Measurements from ENCODE around the gene ADORA3.

ADORA3 gene

DNA sequence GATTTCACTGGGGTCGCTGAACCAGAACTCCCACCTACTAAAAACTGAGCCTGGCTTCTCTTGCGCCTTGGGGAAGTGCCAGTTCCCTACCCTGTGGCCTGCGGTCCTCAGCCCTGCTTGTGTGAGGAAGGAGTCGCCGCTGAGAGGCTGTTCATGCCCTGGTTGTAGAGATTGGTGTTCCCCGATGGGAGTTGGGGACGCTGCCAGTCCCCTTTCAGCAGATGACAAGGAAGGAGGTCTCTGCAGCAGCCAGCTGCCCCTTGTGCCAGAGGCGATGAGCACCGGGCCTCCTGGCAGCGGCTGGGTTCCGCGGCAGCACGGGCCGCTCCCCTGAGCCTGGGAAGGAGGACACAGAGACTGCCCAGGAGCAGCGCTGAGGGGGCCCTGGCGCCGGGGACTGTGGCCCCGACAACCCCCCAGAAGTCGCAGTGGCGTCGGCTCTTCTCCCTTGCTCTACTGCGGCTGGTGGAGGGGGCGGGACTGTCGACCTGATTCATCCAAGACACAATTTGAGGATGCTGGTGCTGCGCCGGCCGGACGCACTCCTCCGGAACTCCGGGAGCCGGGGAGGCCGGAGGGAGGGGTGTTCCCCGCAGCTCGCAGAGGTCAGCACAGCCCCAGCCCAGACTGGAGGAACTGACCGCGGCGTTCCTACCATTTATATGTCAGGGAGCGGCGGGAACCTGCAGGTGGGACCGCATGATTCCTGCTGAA is 12.0 kb upstream of the ADORA3 start:
- H3K4me3 ChIP-seq (ENCODE audit: low read length) = peak overlapping the region; percentile 28; the same call in 1 of the 2 replicates
- TF ChIP-seq ZNF274 (IDR thresholded peaks at IDR 0.05; ENCODE audit: low read depth, low read length) = no peak

DNA sequence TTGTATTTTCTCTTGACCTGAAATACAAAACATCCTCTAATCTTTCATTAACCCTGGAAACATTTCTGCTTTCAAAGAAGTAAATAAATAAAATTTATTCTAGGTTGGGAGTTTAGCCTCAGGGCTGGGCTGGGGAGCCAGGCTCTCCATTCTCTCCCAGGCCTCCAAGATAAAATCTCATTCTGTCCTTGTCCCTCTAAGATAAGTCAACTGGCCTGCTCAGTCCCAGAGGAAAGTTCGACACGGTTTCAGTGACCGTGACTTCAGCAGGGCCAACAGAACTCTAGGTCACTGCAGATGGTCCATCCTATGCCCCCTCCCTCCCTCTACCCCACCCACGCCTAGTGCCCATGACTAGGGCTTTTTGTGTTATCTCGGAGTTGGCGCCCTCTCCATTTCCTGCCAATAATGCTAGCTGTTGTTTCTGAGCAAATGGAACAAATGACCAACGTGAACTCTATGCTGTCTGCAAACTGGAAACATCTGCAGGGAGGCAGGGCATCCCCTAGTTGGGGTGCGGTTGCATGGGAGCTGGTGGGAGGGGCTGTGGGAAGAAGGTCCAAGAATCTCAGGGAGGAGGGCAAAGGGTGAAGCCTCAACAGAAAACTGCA is 10.1 kb upstream of the ADORA3 start:
- no peak overlapping the region for H3K4me3 ChIP-seq (ENCODE audit: low read length)
- no peak for TF ChIP-seq ZNF274 (IDR thresholded peaks at IDR 0.05; ENCODE audit: low read depth, low read length)

DNA sequence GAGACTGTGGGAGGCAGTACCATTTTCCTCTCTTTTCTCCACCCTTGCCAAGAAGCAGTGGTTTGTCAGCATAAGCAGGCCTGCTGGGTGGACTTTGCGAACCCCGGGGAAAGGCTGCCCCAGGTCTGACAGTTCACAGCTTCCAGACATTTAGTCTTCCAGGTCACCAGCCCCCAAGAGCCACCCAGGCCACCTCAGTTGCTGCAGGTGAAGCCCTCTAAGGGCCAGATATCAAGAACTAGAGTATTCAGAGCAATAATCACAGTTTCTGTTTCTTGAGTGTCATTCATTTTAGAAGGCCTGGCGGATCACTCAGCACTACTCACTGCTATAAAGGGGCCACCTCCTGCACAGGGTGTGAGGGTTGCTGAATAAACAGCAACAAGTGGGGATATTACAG is 9.5 kb upstream of the ADORA3 start:
- TF ChIP-seq ZNF274 (IDR thresholded peaks at IDR 0.05; ENCODE audit: low read depth, low read length) = no peak
- no peak overlapping the region for H3K4me3 ChIP-seq (ENCODE audit: low read length)

DNA sequence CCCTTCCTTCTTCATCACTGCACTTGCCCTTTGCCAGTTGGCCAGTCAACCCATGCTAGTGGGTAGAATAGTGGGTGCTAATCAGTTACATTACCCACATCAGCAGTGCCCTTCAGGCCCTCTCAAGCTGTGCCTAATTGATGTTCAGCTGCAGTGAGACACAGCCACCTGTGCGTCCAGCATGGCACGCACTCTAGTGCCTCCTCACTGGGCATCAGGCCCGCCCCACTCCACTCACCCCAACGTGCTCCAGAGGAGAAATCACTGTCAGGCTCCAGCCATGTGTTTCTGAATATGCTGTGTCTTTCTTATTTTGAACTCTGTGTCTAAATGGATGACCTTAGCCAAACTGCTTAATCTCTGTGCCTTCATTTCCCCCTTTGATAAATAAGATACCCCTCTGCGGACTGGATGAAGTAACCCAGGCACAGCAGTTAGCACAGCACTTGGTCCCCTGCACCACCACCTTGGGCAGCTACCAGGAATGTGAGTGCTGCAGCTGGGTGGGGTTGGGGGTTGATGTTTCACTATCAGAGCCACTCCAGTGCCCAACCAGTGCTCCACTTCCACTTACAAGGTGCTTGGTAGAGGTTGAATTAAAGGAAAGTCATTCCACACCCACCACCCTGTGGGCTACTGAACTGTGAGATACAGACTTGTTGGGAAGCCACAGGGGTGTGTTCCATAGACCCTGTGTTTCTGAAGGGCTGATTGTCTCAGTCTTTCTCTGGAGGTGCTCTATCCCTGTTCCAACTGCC is 8.9 kb upstream of the ADORA3 start:
- no peak overlapping the region for H3K4me3 ChIP-seq (ENCODE audit: low read length)
- TF ChIP-seq ZNF274 (IDR thresholded peaks at IDR 0.05; ENCODE audit: low read depth, low read length) = no peak

DNA sequence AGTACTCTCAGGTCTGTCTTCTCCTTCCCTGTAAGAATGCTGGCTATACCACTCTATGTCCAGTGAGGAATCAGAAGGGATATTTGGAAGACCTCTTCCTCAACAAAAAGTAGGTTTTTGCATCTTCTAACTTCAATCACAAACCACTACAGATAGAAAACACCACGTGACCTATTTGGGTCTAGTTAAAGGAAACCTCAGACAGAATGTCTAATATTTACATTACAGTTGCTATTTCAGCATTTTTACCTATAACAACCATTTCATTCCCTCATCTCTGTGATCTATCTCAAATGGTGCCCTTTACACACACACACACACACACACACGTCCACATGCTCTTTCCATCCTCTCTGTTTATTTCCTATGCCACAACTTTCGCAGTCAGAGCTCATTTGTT is 7.9 kb upstream of the ADORA3 start:
- no peak overlapping the region for H3K4me3 ChIP-seq (ENCODE audit: low read length)
- no peak for TF ChIP-seq ZNF274 (IDR thresholded peaks at IDR 0.05; ENCODE audit: low read depth, low read length)

DNA sequence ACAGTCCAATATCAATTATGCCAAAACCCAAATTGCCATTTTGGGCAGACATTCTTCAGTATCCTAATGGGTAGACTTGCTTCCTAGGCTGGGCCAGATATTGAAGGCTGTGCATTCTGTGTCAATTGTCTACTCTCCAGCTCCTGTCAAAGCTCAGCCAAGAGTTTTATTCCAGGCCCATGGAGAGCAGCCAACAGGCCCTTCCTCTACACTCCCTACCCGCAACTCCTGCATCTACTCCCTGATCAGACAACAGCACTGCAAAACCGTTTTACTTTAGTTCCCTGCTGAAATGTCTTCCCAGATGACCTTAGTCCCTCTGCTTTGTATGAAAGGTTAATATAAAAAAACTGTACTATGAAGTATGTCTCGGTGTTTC is 6.6 kb upstream of the ADORA3 start:
- no peak for TF ChIP-seq ZNF274 (IDR thresholded peaks at IDR 0.05; ENCODE audit: low read depth, low read length)
- no peak overlapping the region for H3K4me3 ChIP-seq (ENCODE audit: low read length)

DNA sequence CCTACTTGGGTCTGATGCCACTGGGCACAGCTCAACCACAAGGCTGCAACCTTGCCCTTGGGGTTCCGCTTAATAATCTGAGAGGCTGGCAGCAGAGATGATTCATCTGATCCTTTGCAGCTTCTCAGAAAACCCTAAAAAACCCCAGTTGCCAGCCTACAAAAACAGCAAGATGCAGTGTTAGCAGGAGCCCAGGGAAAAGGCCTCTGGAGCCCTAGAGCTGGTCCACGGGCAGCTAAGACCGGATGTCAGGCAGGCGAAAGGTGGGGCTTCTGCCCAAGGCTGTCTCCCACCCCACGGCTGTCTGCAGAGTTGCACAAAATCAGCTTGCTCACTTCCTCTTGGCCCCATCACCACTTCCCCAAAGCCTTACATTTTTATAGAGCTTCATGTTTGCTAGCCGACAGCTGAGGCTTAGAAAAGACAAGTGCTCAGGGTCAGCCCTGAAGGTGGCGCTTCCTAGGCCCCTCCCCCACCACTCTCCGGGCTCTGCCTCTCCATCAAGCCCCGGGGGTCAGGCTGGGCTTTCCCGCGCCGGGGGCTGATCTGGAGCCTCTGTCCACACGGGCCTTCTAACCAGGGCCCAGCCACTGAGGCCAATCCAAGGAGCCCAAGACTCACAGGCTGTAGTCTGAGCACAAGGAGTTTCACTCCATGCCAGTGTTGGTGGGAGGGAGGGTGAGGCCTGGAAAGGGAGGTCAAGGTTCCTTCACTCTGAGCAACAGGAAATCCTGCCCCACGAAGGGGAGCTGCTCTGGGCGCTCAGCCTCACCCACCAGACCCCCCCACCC is 4.2 kb upstream of the ADORA3 start:
- peak overlapping the region; percentile 23; the same call in 1 of the 2 replicates for H3K4me3 ChIP-seq (ENCODE audit: low read length)
- no peak for TF ChIP-seq ZNF274 (IDR thresholded peaks at IDR 0.05; ENCODE audit: low read depth, low read length)

DNA sequence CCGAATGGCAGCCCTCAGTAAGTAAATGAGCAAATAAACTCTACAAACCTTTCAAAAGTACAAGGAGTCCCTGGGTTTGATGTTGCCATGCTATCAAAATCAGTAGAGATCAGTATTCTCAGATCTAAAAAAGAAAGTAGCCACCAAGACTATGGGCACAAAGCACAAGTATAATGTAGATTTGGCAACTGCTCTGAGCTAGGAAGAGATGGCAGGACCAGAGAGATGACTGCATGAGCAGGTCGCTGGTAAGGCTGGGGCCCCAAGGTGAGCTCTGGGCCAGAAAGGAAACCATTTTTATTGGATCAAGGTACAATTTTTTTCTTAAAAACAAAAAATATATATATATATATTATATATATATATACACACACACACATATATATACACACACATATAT is 3.1 kb upstream of the ADORA3 start:
- no peak overlapping the region for H3K4me3 ChIP-seq (ENCODE audit: low read length)

DNA sequence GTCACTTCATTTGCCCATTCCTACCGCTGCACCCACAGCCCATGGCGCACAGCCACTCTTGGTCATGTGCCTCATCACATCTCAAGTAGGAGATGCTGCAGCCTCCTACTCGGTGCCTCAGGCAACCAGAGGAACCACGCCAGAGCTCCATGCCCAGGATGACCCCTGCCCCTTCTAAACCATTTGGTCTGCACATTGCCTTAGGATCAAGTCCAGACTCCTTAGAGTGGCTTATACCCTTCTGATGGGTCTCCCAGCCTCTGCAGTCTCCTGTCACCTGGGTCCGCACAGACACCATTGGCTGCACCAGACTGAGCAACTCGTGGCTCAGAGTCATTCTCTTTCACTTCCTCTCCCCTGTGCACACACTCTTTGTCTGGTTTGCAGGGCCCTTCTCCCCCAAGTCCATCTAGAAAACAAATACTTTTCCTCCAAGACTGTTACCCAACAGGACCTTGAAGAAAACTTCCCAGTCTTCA is 2.2 kb upstream of the ADORA3 start:
- H3K4me3 ChIP-seq (ENCODE audit: low read length) = peak overlapping the region; percentile 14; the same call in 1 of the 2 replicates
- TF ChIP-seq ZNF274 (IDR thresholded peaks at IDR 0.05; ENCODE audit: low read depth, low read length) = no peak

More for the DNA sequence above, 3.1 kb upstream of the ADORA3 start:
- TF ChIP-seq ZNF274 (IDR thresholded peaks at IDR 0.05; ENCODE audit: low read depth, low read length) = no peak

DNA sequence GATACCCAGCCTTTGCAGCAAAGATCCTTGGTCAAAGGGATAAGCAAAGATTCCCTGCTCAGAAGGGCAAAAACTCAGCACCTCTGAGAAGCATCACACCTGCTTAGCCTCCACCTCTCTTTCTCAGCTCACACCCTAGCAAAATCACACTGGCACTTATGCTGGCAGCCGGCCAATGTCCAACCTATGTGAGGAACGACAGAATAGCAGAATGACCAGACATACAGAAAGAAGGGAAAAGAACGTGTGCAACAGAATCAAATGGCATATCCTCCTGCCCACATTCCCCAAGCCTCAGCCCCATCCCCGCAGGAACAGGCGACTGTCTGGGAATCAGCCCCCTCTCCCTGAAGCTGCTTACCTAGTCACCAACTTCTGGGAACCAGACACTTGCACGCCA is 664 bp upstream of the ADORA3 start:
- no peak for TF ChIP-seq ZNF274 (IDR thresholded peaks at IDR 0.05; ENCODE audit: low read depth, low read length)
- no peak overlapping the region for H3K4me3 ChIP-seq (ENCODE audit: low read length)

DNA sequence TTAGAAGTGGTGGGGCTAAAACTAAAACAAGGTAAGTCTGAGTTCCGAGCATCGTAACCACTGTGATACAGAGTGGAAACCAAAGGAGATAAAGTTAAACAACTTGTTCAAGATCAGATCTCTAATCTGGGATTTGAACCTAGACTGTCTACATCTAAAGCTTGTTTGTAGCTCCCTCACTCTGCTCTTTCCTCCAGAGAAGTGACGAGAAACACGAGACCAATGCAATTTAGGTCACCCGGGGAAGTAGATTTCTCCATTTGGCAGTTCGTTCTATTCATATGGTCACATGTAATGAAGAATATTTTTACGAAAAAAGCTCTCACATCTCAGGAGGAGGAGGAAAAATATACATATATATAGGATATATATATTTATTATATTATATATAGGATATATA is 1.8 kb downstream of the ADORA3 start:
- no peak overlapping the region for H3K4me3 ChIP-seq (ENCODE audit: low read length)
- no peak for TF ChIP-seq ZNF274 (IDR thresholded peaks at IDR 0.05; ENCODE audit: low read depth, low read length)

DNA sequence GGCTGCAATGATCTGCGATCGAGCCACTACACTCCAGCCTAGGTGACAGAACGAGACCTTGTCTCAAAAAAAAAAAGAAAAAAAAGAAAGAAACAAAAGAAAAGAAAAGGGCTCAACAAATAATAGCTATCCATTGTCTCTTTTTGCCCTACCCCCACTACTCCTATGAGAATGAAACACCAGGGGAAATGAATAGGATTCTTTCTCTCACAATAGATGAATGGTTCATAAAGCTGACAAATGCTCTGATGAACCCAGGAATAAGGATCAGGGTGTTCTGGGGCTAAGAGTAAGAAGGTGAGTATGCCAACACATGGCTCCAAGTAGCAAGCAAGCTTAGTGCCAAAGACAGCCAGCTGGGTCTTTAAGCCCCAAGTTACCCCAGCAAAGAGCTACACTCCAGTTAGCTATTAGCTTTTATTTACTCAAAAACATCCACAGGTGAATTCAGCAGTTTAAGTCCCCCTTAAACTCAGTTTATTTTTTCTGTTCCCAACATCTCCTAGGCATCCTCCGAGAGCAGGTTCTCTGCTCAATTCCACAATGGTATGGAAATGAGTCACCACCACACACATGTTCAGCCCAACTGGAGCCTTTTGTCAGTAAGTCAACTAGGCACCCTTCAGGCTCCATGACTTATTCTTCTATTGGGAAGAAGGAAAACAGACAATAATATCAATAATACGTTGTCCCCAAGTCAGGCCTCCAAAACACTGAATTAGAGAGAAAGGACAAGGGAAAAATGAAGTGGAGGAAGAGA is 4.2 kb downstream of the ADORA3 start:
- H3K4me3 ChIP-seq (ENCODE audit: low read length) = no peak overlapping the region
- TF ChIP-seq ZNF274 (IDR thresholded peaks at IDR 0.05; ENCODE audit: low read depth, low read length) = no peak

DNA sequence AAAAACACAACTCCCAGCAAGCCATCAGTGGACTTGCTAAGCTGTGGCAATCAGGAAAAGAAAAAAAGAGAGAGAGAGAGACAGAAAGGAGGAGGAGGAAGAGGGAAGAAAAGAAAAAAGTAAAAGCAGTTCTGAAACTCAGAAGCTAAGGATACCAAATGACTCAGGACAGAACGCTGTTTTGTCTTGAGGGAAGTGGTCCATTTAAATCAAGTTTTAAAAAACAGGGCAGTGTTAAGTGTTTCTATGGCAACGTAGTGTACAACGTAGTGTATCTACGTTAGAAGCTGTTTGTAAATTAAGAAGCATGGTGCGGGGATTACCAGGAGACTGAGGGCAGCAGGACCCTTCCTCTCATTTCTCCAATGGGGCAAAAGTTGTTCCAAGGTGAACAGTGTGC is 5.8 kb downstream of the ADORA3 start:
- no peak for TF ChIP-seq ZNF274 (IDR thresholded peaks at IDR 0.05; ENCODE audit: low read depth, low read length)
- H3K4me3 ChIP-seq (ENCODE audit: low read length) = no peak overlapping the region

Data from GM08714 (cell line).